NCI-H460 (cell line): ENCODE results near the gene ZNF48. TPM values are rescaled to one million over a fixed set of nuclear protein-coding genes. Genes with fewer than 3 reads are reported as not detected.
A peak's percentile ranks its signal among the peaks of the same experiment; 100 is the strongest.

Experiments used
- DNase-seq: peaks from one replicate; pipeline ENCODE4 v3.0.0-alpha.2; 2016; ENCODE audit warnings: low read depth; ENCODE audit errors: extremely low read depth
- total RNA-seq: library from RNA; depleted of rRNA; stranded (reverse); fragments of >200 nt; shearing (Covaris generic); gene quantifications from 2 replicates; pipeline ENCODE4 v1.2.3, GENCODE V29; 2014

The ZNF48 gene
- total RNA-seq, 1 experiment from 2014 or later, result 8.3 TPM

- DNase-seq, result no peak
Measured at GRCh38 chr16:30358577-30358936, 36.7 kb upstream of the ZNF48 start.

GRCh38 chr16:30358990-30359870, 36.0 kb upstream of the ZNF48 start:
- DNase-seq, result no peak

GRCh38 chr16:30359871-30360170, 35.4 kb upstream of the ZNF48 start:
- DNase-seq, result no peak

DNA sequence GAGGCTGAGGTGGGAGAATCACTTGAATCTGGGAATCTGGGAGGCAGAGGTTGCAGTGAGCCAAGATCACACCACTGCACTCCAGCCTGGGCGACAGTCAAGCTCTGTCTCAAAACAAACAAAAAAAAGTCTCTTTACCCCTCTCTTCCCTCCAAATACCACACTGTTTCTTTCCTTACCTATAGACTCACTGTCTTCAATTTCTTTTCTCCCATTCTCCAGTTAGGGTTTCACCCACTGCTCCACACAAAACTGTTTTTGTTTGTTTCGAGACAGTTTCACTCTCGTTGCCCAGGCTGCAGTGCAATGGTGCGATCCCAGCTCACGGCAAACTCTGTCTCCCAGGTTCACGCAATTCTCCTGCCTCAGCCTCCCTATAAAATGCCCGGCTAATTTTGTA, 34.0 kb upstream of the ZNF48 start:
- no peak for DNase-seq

DNA sequence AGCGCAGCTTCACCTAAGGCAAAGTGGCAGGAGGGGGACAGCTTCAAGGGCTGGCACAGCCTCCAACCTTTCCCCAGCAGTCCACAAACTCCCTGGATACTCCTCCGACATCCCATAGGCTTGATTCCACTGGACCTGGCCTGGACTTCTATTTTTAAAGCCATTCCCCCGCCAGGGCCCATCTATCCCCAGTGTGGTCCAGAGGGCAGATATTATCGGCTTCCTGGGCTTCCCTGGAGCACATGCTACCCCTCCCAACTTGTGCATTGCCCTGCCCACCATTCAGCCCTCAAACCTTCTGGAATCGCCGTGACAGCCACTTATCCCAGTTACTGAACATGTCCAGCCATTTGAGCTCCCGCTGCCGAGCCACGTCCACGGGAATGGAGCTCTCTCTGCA, 30.0 kb upstream of the ZNF48 start:
- DNase-seq, result no peak

- no peak for DNase-seq
Measured at GRCh38 chr16:30366511-30366910, 28.7 kb upstream of the ZNF48 start.

DNA sequence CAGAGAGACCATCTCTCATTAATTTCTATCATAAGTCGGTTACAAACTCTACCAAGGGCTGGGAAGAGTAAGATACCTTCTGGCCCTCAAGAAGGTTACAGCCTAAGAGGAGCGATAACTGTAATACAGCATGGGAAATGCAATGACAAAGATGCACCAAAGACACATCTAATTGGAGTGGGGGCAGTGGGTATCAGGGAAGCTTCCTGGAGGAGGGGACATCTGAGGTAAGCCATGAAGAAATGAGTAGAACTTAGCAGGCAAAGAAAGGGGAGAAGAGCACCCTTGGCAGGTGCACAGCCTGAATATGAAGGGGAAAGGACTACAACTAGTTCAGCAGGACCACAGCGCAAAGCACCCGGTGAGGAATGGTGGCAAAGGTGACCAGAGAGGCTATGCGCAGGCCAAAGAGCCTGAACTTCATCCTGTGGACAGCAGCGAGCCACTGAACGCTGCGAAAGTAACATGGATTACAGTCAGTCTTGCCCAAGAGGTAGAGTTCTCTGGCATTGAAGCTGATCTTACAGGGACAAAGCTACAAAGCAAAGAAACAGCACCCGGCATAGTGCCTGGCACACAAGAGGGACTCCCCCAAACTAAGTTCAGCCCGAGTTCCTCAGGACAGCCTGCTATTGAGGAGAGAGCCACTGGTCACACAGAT, 27.7 kb upstream of the ZNF48 start:
- no peak for DNase-seq

GRCh38 chr16:30368122-30368791, 27.0 kb upstream of the ZNF48 start:
- DNase-seq, result no peak

DNA sequence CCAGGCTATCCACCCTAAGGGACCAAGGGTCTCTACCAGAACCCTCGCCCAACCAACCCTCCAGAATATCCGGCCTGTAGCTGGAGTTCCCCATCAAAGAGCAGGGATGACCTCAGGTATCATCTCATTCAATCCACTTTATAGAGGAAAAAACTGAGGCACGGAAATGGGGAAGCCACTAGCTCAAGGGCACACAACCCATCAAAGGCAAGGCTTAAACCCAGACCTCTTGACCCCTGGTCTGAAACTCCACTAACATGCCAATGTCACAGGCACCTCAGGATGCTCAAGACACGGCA, 26.5 kb upstream of the ZNF48 start:
- no peak for DNase-seq

DNA sequence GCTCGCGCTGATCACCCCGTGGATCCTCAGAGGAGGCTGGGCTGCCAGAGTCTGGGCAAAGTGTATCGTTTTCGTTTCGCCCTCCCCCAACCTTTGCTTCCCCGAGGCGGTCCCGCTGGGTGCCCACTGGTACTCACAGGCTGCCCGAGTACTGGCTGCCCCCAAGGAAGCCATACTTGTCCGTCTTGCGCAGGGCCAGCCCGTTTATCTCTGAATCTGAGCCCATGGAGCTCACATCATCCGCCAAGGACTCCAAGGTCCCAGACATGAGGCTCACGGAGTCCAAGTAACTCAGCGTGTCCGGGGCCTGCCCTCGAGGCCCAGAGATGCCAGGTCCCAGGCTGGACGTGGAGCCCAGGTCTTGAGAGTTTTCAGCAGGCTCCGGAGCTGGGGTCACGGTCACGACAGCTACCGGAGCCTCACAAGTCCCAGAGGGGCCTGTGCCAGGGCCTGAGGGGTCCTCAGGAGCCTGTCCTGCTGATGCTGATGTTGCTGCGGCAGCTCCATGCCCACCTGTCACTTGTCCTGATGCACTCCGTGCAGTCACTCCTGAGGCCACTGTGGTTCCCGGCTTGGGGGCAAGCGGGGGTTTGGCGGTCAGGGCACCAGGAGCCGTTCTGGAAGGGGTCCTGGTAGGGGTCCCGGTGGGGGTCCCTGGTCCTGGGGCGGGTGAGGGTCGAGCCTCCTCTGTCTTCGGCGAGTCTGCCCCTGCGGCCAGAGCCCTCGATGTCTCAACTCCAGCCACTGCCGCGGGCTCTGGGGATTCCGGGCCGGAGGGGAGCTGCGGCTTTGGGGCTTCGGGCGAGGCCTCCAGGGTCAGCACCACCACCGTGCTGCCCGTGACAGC, 25.9 kb upstream of the ZNF48 start:
- no peak for DNase-seq

- no peak for DNase-seq
Measured at GRCh38 chr16:30369938-30370455, 25.2 kb upstream of the ZNF48 start.

GRCh38 chr16:30370456-30371247, 24.6 kb upstream of the ZNF48 start, which contains the start of gene TBC1D10B:
TBC1D10B (minus strand) TSS chr16:30370494; CDS start chr16:30370183, 311 bp downstream.
- peak; percentile 100 for DNase-seq

DNA sequence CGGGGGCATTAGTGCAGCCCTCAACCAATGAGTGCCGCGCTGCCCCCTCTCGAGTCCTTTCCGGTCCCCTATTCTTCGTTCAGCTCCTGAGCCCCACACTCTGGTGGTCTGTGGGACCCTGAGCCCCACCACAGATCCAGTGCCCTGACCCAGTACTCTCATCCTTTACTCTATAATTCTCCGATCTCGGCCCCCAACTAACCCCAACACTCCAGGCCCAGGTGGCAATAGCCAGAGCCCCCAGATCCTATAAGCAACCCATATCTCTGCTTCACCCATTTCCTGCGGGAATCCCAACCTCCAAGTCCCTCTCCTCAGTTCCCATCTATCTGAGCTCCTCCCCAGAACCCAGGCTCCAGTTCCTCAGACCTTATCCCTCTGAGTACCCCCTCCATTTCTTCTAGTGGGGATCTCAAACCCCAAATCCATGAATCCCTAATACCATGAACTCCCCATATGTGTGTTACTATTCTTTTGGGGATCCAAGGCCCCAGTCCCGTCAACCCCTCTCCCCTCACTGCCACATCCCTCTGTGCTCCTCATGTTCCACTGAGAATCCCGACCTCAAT, 23.9 kb upstream of the ZNF48 start:
- DNase-seq, result no peak

DNA sequence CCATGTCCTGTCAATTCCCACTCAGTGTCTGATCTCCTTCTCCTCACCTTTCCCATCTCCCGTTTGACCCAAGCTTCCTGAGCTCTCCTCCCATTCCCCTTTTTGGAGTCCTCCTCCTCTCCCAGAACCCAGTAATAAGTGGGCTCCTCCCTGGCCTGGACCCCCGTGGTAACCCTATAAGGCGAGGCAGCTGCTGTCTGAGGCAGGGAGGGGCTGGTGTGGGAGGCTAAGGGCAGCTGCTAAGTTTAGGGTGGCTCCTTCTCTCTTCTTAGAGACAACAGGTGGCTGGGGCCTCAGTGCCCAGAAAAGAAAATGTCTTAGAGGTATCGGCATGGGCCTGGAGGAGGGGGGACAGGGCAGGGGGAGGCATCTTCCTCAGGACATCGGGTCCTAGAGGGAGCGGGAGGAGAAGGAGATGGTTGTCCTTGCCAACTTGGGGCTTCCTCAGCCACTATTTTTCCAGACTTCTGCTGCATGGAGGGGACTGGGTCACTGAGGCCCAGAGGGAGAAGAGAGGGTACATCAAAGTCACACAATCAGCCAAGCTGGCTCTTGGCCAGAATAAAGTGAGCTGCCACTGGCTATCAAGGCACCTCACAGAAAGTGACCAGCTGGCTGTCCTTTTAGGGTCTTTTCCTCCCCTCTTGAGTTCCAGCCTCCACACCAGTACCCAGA, 23.0 kb upstream of the ZNF48 start:
- DNase-seq, result no peak

GRCh38 chr16:30372725-30373124, 22.5 kb upstream of the ZNF48 start:
- DNase-seq, result no peak

GRCh38 chr16:30374538-30374937, 20.7 kb upstream of the ZNF48 start, which contains the start of gene MYL11:
MYL11 (plus strand) TSS chr16:30374802; CDS start chr16:30374858, 56 bp downstream.
- DNase-seq, result no peak

DNA sequence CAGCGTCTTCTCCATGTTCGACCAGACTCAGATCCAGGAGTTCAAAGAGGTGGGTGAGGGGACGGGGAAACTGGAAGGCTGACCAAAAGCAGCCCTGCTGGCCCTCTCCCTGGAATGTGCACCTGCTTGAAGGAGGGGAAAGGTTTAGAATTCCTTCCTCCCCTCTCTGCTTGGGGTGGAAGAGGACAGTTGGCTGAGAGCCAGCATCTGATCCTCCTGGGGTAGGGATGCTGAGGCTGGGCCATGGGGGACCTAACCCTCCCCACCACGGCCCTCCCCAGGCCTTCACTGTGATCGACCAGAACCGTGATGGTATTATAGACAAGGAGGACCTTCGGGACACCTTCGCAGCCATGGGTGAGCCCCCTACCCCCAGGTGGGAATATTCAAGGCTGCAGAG, 19.4 kb upstream of the ZNF48 start:
- no peak for DNase-seq

GRCh38 chr16:30376461-30376902, 18.7 kb upstream of the ZNF48 start:
- no peak for DNase-seq
